NCI-H524 (cell line): ENCODE data around the gene MYOM3.

ENCODE experiments used
- DNase-seq, 2 experiments: peaks; one replicate each; lab custom pipeline; 2025; lab: John Stamatoyannopoulos, UW

The MYOM3 gene

DNA sequence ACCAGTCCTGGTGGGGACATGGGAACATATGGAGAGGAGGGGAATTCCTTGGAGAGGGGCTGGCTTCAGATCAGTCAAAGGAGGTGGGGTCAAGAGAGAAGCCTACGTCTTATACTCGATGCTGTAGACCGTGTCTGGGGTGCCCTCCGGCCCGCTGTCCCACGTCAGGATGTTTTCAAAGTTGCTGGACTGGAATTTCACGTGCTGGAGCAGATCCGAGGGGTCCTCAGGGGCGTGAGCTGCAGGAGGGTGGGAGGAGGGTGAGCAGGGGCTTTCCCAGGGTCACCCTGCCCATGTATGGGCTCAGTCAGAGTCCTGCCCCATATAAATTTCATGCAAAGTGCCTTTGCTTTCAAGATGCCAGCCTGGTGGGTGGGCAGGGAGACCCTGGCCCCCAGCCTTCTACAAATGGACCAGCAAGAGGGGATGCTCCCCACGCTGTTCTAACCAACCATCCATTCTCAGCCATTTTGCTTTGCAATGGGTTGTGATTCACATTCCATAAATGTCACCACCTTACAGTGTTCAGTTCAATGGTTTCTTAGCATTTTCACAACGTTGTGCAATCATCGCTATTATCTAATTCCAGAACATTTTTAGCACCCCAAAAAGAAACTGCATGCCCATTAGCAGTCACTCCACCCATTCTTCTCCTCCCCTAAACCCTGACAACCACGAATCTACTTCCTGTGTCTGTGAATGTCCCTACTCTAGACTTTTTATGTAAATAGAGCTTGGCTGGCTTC lies 26.7 kb upstream of the MYOM3 start:
- DNase-seq: no peak

DNA sequence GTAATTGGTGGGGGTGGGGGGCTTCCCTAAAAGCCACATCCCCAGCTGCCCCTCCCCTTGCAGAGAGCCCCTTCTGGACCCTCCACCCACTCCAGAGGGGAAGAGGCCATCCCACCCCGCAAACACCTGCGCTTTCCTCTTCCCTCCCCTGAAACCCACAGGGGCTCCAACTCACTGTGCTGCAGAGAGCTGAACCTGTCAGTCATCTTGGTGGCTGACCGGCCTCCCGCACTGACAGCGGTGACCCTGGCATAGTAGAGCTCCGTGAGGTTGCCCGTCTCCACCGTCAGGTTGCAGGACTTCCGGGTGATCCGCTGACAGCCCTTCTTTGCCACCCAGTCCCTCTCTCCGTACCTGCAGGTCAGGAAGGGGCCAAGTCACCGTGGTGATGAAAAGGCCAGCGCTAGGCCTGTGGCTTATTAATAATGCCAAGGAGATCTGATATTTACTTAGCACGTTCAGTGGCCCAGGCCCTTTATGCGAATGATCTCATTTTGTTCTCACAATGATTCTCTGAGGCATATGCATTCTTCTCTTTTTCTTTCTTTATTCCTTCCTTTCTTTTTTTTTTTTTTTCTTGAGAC lies 25.1 kb upstream of the MYOM3 start:
- no peak for DNase-seq

DNA sequence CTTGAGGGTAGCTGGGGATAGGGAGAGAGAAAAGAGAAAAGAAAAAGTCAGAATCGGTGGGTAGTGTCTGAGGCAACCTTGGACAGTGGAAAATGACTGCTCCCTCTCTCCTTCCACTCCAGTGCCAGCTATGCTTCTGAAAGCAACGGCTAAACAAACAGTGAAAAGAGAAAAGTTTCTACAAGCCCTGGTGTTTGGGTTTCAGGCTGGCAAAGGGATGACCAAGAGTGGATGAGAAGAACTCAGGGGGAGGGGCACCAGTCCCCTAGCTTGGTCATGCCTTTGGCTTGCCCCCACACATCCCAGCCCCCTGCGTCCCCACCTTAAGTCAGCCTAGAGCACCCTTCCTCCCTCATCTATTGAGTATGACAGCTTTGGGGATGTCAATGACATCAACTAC lies 22.4 kb upstream of the MYOM3 start:
- no peak for DNase-seq

DNA sequence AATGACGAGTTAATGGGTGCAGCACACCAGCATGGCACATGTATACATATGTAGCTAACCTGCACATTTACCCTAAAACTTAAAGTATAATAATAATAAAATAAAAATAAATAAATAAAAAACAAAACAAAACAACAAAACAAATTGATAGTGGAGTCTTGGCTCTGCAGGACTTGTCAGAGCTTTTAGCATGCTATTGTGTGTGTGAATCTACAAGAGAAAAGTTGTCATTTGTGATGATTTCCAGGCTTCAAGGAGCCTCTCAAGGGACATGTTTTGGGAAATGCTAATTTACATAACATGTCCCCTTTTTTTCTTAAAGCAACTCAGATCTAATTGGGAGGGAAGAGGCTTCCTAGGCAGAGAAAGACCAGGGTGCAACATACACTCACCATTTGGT lies 21.9 kb upstream of the MYOM3 start:
- no peak for DNase-seq

DNA sequence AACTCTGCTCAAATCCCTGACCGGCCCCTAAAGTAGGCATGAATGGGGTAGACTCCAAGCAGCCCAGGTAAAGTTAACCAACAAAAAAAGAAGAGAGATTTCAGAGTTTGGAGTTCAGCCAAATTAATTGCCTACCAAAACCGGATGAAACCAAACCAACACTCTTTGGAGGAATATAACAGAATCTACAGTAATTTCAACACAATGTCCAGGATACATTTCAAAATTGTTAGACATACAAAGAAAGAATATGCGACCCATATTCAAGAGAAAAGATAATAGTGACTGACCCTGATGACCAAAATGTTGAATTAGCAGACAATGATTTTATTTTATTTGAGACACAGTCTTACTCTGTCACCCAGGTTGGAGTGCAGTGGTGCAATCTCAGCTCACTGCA lies 18.4 kb upstream of the MYOM3 start:
- DNase-seq: no peak

DNA sequence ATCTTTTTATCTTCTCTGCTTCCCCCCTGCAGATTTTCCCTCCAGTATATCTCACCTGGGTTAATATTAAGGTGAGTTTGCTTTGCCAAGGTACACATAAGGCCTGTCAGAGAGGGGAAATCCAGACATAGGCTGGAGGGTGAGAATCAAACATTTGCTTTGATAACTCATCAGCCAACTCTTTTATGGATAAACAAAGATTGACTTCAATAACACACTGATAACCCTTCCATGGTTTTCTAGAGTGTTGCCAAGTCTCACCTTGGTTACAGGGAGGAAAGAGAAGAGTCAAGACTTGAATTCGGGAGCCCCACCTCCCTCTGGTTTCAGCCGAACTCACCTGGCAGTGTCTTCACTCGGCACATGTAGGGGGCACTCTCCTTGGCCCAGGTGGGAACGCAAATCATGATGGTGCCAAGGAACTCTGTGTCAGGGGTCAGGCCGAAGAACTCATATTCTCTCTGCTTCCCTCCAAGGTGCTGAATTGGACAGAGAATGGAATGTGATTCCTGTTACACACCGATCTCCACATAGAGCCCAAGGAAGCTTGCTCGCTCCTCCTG lies 15.9 kb upstream of the MYOM3 start:
- no peak for DNase-seq

DNA sequence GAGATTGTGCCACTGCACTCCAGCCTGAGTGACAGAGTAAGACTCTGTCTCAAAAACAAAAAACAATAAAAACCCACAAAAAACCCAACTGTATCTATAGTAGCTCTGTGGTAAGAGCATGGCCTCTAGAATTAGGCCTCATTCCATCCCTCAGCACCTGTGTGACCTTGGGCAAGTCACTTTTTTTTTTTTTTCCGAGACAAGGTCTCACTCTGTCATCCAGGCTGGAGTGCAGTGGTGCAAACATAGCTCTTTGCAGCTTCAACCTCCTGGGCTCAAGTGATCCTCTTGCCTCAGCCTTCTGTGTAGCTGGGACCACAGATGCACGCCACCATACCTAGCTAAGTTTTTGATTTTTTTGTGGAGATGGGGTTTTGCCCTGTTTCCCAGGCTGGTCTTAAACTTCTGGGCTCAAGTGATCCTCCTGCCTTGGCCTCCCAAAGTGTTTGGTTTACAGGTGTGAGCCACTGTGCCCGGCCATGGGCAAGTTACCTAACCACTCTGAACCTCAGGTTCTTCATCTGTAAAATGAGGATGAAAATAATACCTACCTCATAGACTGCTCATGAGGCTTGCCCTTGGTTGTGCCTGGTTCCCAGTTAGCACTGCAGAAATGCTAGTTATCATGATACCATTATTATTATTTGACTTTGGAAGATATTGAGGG lies 15.3 kb upstream of the MYOM3 start:
- no peak for DNase-seq

DNA sequence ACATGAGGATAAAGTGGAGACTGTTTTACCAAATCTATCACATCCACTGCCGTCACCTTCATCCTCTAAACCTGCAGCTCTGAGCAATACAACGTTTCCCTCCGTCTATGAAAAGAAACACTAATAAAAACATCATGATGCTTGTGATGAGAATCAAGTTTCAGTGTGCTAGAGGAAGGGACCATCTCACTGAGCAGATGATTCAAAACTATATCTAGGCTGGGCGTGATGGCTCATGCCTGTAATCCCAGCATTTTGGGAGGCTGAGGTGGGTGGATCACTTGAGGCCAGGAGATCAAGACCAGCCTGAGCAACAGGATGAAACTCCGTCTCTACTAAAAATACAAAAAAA lies 14.7 kb upstream of the MYOM3 start:
- no peak for DNase-seq

DNA sequence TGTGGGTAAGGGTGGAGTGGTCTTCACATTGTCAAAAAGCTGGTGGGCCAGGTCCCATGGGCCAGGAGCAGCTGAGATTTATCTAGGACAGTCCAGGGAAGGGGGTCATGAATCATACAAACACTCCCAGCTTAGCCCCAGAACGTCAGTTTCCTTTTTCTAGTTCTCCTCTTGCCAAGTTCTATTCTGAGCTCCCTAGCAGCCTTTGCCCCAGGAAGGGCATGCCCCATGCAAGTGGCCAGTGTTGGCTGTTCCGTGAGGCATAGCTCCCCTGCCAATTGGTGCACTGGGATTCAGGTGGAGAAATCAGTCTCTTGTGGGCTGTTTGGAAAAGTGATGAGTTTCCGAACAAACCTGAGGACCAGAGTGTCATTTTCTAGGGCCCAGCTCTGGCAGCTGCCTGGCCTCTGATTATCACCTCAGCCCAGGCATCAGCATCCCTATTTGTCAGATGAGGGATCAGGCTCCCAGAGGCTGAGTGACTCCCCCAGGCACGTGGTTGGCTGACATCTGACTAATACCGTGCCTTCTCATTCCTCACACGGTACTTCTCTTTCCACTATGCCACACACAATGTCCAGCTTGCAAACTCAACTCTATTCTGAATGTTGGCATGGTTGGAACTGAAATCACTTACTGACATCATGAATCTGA lies 14.2 kb upstream of the MYOM3 start:
- DNase-seq: no peak

DNA sequence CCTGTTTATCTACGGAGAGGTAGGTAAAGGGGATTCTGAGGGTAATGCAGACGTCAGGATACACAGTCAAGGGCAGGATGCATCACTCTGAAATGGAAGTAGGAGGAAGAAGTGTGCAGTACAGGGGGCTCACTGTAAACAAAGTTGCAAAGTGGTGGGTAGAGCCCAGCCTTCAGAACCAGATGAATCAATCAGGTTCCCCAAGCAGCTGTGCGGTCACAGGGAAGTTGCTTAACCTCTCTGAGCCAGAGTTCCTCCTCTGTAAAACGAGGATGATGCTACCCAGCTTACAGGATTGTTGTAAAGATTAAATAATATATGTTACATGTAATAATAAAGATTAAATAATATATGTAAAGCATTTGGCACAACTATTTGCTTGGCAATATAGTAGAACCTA lies 13.5 kb upstream of the MYOM3 start:
- no peak for DNase-seq

DNA sequence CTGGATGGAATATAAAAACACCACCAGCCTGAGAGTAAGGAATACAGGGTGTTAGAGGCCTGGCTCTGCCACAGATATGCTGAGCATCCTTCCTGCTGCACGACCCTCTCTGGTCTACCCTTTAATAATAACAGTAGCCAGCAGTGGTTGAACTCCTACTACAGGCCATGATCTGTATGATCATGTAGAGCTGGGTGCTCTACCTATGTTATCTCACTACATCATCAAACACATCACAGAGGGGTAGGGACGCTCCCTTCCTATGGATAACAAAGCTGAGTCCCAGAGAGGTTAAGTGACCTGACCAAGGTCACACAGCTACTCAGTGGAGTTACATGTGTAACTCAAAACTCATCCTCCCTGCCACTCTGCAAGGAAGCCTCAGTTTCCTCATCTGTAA lies 13.0 kb upstream of the MYOM3 start:
- no peak for DNase-seq

DNA sequence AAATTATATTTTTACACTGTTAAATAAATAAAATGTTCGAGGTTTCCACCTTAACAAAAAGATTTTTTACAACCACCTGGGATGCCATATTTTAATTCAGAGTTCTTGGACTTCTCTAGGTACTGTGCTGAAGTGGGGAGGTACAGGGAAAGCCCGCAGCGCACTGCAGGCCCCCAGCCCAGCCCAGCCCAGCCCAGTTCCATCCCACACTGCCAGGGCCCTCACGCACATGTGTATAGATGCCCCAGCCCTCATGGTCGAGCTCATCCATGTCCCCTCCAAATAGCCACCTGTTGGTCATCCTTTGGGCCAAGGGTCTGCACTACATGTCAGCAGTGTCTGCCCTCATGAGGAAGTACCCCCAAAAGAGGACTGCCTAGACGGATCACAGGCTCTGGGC lies 11.7 kb upstream of the MYOM3 start:
- no peak for DNase-seq

DNA sequence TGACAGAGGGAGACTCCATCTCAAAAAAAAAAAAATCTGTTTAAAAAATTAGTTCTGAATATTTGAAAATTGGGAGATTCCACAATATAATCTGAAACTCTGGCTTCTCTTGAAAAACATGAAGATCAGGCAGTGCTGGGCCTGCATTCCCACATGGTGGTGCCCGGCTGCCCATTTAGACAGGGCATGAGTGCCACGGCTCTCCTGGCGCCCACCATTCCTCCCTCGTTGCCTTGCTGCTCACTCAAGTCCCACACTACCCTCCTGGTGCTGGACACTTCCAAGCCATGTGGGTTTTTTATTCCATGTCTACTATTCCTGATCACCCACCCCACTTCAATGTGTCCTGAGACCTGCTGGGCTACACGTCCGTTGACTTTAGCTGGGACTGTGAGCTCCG lies 10.8 kb upstream of the MYOM3 start:
- DNase-seq: no peak

DNA sequence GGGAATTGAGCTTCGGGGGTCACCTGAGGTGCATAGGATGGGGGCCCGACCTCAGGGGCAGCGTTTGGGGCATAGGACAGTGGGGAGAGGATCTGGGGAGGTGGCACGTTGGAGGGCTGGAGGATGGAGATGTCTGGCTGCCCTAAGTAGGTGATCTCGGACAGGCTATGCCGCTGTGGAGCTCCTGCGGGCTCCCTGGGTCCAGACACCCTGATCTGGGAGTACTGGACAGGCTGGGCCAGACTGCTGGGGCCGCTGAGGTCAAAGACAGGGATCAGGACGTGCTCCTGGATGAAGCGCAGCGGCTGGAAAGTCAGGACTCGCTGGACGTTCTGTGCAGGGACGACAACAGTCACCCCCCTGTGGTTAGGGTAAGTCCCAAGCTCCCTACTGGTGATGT lies 9.5 kb upstream of the MYOM3 start:
- DNase-seq: no peak

DNA sequence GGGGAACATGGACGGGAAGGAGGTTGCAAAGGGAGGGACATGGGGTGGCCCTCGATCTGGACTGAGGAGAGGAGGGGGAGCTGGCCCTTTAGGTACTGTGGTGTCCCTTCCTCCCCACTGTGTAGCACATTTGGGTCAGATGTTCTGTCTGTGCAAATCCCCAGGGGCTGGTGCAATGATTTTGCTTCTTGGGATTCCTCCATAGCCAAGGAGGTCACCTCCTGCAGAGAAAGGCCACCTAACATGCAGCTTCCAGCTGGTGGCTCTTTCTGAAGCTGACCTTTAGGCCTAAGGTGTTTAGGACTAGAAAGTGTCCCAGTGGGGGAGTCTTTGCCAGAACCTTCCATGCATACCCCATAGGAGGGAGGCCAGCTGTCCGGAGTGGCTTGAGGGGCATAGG lies 9.0 kb upstream of the MYOM3 start:
- no peak for DNase-seq

DNA sequence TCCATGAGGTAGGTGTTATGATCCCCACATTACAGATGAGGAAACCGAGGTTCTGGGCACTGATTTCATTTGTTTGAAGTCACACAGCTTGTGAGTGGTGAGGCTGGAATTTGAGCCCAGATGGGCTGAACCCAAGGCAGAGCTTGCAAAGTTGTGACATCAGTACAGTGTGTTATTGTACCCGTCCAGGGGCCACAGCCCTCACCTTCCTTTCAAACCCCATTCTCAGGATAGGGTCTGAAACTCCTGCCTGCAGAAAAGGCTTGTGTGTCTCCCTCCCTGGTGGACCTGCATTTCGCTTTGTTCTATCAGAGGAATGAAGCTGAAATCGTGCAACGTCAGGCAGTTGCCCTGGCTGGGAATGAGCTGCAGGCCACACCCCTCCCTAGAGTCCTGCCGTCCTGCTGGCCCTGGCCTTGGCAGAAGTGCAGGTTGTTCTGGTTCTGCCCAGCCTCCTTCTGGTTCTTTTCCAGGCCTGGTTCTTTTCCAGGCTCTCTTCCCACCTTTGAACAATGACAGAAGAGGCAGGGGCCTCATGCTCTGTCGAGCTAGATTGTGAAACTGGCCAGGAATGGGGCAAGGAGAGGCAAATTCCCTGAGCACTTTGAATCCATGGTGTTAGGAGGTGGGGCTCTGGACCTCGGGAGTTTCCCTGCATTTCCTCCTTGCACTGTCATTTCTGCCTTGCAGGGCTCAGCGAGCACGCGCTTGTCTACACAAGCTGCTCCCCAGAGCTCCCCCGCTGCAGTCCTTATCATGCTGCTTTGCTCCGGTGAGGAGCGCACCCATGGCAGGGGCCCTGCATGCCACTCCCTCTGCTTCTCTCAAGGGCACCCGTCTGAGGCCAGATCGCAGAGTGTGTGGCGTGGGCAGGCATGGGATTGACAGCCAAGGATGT lies 8.2 kb upstream of the MYOM3 start:
- no peak for DNase-seq

DNA sequence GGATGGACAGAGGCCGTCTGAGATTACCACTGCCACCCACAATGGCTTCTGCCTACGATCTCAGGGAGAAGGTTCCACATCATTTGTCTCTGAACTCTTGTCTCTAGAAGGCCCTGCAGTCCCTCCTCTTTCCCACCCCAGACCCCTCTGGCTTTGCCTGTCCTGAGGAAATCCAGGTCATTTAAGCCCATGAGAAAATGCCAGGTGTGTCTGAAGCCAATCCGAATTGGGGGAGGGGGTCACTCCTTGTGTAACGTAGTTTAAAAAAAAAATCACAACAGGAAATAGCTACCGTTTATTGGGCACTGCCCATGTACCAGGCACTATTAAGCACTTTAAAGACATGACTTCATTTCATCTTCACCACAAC lies 7.5 kb upstream of the MYOM3 start:
- no peak for DNase-seq

DNA sequence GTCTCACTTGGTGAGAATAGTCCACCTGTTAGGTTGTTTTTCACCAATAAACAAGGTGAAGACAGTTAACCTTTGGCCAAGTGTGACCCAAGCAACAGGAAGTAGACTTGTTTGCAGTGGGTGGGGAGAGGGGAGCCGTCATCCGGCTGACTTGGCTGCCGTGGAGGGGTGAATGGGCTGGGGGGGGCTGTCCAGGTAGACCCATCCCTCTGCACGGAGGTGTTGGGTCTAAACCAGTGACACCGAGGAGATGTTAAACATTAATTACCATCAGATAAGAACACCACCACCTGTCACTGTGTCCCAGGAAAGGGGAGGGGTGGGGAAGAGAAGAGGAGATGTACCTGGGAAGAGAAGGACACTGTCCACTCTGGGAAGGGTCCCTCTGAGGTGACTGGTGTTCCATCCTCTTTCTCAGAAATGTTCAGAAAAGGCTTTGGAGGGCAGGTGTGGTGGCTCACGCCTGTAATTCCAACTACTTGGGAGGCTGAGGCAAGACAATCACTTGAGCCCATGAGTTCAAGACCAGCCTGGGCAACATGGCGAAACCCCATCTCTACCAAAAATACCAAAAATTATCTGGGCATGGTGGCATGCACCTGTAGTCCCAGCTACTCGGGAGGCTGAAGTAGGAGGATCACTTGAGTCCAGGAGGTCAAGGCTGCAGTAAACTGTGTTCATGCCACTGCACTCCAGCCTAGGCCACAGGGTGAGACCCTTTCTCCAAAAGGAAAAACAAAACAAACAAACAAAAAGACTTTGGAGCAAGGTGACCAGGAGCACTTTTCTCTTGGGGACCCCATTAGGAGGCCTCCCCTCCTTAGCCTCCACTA lies 6.7 kb upstream of the MYOM3 start:
- DNase-seq: no peak

DNA sequence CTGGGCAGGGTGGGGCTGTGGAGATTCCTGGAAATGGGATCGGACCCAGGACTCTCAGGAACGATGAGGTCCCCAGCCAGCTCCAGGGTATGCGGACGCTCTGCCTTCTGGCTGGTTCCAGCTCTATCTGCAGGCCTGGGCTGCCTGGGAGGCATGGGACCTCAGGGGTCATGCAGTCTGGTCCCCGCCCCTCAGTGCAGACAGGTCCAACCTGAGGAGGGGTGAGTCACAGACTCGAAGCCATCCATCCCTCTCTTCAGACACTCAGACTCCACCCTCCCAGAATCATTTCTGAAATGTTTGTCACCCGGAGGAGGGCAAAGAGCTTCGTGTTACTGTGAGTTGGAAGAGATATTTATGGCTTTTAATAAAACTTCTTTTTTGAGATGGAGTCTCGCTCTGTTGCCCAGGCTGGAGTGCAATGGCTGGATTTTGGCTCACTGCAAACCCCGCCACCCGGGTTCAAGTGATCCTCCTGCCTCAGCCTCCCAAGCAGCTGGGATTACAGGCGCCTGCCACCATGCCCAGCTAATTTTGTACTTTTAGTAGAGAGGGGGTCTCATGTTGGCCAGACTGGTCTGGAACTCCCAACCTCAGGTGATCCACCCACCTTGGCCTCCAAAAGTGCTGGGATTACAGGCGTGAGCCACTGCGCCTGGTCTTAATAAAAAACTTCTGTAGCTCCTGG lies 5.9 kb upstream of the MYOM3 start:
- no peak for DNase-seq

DNA sequence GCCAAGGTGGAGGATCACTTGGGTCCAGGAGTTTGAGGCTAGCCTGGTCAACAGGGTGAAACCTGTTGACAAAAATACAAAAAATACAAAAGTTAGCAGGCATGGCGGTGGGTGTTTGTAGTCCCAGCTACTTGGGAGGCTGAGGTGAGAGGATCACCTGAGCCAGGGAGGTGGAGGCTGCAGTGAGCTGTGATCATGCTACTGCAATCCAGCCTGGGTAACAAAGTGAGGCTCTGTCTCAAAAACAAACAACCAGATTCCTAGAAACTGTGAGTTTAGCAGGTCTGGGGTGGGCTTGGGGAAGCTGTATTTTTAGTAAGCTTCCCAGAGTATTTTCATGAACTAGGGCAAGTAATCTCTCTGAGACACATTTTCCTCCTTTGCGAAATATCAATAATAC lies 5.2 kb upstream of the MYOM3 start:
- no peak for DNase-seq
